Spleen (tissue), 7 donors: ENCODE results near the gene SLC7A4.

Experiments
- POLR2AphosphoS5 ChIP-seq, 3 donors: sonication (generic); formaldehyde crosslinking; IDR thresholded peaks; one replicate each; pipeline ENCODE4 v1.5.1; 2017; ENCODE audit warnings: antibody characterized with exemption in 3 of 3
- TF ChIP-seq, protein P1 (sequence below), 11 experiments: fragments of 200-600 bp in 7 of 11; fragments of 450-650 bp in 4 of 11; sonication (generic) in 4 of 11; IDR thresholded peaks in 8 of 11; conservative IDR thresholded peaks in 3 of 11; 1 replicate in 7 of 11; 2 replicates in 4 of 11; pipeline versions ENCODE4 v1.4.0 to v1.8.0; 2016 to 2021; ENCODE audit warnings: antibody characterized with exemption in 11 of 11, inconsistent platforms in 4 of 11, mild to moderate bottlenecking in 1 of 11
- donor health status: DM: no; HTN: no; CAD: no; lungs with moderate emphysema.
- donor health status: DM: no; HTN: no; CAD: no.
- donor health status: DM: no; HTN: no; CAD: no.

DNA sequence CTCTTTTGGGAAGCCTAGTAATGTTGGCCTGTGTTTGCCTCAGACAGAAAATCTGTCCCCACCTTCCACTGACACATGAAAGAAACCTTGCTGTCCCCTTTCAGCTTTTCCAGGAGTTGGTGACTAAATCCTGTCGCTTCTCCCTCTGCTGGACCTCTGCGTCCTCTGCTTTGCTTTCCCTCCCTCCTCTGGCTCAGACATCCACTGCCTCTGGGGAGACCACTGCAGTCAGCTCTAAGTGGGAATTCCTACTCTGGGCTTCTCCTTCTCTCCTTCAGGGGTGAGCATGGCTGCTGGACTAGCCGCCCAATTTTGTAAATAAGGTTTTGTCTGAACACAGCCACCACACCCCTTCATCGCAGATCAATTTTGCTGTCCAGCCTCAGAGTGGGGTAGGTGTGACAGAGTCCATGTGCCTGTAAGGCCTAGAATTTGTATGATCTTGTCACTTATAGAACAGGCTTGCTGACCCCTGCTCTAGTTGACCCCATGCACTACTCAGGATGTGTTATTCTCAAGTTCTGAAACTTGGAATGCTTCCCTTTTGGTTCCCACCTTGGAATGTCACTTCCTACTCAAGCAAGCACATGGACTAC lies 36.4 kb upstream of the SLC7A4 start:
- TF ChIP-seq POLR2AphosphoS5 (IDR thresholded peaks at IDR 0.05), result no peak
- TF ChIP-seq, protein P1, sequence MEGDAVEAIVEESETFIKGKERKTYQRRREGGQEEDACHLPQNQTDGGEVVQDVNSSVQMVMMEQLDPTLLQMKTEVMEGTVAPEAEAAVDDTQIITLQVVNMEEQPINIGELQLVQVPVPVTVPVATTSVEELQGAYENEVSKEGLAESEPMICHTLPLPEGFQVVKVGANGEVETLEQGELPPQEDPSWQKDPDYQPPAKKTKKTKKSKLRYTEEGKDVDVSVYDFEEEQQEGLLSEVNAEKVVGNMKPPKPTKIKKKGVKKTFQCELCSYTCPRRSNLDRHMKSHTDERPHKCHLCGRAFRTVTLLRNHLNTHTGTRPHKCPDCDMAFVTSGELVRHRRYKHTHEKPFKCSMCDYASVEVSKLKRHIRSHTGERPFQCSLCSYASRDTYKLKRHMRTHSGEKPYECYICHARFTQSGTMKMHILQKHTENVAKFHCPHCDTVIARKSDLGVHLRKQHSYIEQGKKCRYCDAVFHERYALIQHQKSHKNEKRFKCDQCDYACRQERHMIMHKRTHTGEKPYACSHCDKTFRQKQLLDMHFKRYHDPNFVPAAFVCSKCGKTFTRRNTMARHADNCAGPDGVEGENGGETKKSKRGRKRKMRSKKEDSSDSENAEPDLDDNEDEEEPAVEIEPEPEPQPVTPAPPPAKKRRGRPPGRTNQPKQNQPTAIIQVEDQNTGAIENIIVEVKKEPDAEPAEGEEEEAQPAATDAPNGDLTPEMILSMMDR (IDR thresholded peaks at IDR 0.05 in 8 of 11, conservative IDR thresholded peaks at IDR 0.05 in 3 of 11), result no peak
